ENCODE results near the gene TBC1D32. TPM values are rescaled to one million over a fixed set of nuclear protein-coding genes. Genes with fewer than 3 reads are reported as not detected.

TBC1D32 gene
- total and polyA plus RNA-seq, 4 donors = 1.2 to 31.7 (median 3.7) TPM

- WGBS, 2 donors = 89 to 93% methylated on average over 2 of the region's 2 CpGs
- Histone ChIP-seq H3K36me3 (ENCODE audit: control insufficient read depth in 4 of 4, insufficient read depth in 4 of 4, low read length in 4 of 4) (no peaks in the 10 kb centered on the region), H3K9me3 (ENCODE audit: control insufficient read depth in 4 of 4, insufficient read depth in 3 of 4, low read length in 3 of 4) (peaks cover 0 to 5% (median 1%) of the 10 kb centered on the region in 4 donors), H3K4me1 (ENCODE audit: control insufficient read depth in 5 of 5, insufficient read depth in 5 of 5, low read length in 5 of 5) (no peaks in the 10 kb centered on the region), H3K27ac (ENCODE audit: low read depth in 1 of 2, low read length in 1 of 2) (no peak overlapping the region), H3K27me3 (ENCODE audit: control insufficient read depth in 3 of 3, insufficient read depth in 3 of 3, low read length in 2 of 3) (no peaks in the 10 kb centered on the region), H3K4me3 (no peak overlapping the region), H3K9ac (ENCODE audit: insufficient read depth in 1 of 2, low read length in 2 of 2) (no peak overlapping the region)
- DNase-seq (no peak), ATAC-seq (ENCODE audit: insufficient read depth, low FRiP score) (no peak)
- TF ChIP-seq CTCF (IDR thresholded peaks at IDR 0.05; ENCODE audit: control extremely low read depth, extremely low read depth) = no peak
These were observed 190.8 kb downstream of the TBC1D32 start for GRCh38 chr6:121143476-121143875.

GRCh38 chr6:121142093-121142492, 192.2 kb downstream of the TBC1D32 start:
- Histone ChIP-seq H3K27ac (ENCODE audit: low read depth in 1 of 2, low read length in 1 of 2) (no peak overlapping the region), H3K4me1 (ENCODE audit: control insufficient read depth in 5 of 5, insufficient read depth in 5 of 5, low read length in 5 of 5) (no peaks in the 10 kb centered on the region), H3K36me3 (ENCODE audit: control insufficient read depth in 4 of 4, insufficient read depth in 4 of 4, low read length in 4 of 4) (no peaks in the 10 kb centered on the region), H3K4me3 (no peak overlapping the region), H3K9ac (ENCODE audit: insufficient read depth in 1 of 2, low read length in 2 of 2) (no peak overlapping the region), H3K27me3 (ENCODE audit: control insufficient read depth in 3 of 3, insufficient read depth in 3 of 3, low read length in 2 of 3) (no peaks in the 10 kb centered on the region), H3K9me3 (ENCODE audit: control insufficient read depth in 4 of 4, insufficient read depth in 3 of 4, low read length in 3 of 4) (peaks cover 0 to 5% (median 1%) of the 10 kb centered on the region in 4 donors)
- 97 to 98% methylated on average over 6 of the region's 6 CpGs for WGBS, 2 donors
- ATAC-seq (ENCODE audit: insufficient read depth, low FRiP score) (no peak), DNase-seq (no peak)
- no peak for TF ChIP-seq CTCF (IDR thresholded peaks at IDR 0.05; ENCODE audit: control extremely low read depth, extremely low read depth)

GRCh38 chr6:121135425-121135824, 198.9 kb downstream of the TBC1D32 start:
- H3K27ac ChIP-seq (ENCODE audit: low read depth in 1 of 2, low read length in 1 of 2) = no peak overlapping the region
- DNase-seq = no peak
- H3K9ac ChIP-seq (ENCODE audit: insufficient read depth in 1 of 2, low read length in 2 of 2) = no peak overlapping the region
- no peak for ATAC-seq (ENCODE audit: insufficient read depth, low FRiP score)
- no peaks in the 10 kb centered on the region for H3K27me3 ChIP-seq (ENCODE audit: control insufficient read depth in 3 of 3, insufficient read depth in 3 of 3, low read length in 2 of 3)
- H3K9me3 ChIP-seq (ENCODE audit: control insufficient read depth in 4 of 4, insufficient read depth in 3 of 4, low read length in 3 of 4) = no peaks in the 10 kb centered on the region
- H3K36me3 ChIP-seq (ENCODE audit: control insufficient read depth in 4 of 4, insufficient read depth in 4 of 4, low read length in 4 of 4) = no peaks in the 10 kb centered on the region
- no peaks in the 10 kb centered on the region for H3K4me1 ChIP-seq (ENCODE audit: control insufficient read depth in 5 of 5, insufficient read depth in 5 of 5, low read length in 5 of 5)
- no peak for TF ChIP-seq CTCF (IDR thresholded peaks at IDR 0.05; ENCODE audit: control extremely low read depth, extremely low read depth)
- H3K4me3 ChIP-seq = no peak overlapping the region

GRCh38 chr6:121134922-121135321, 199.4 kb downstream of the TBC1D32 start:
- DNase-seq (no peak), ATAC-seq (ENCODE audit: insufficient read depth, low FRiP score) (no peak)
- Histone ChIP-seq H3K9me3 (ENCODE audit: control insufficient read depth in 4 of 4, insufficient read depth in 3 of 4, low read length in 3 of 4) (no peaks in the 10 kb centered on the region), H3K36me3 (ENCODE audit: control insufficient read depth in 4 of 4, insufficient read depth in 4 of 4, low read length in 4 of 4) (no peaks in the 10 kb centered on the region), H3K9ac (ENCODE audit: insufficient read depth in 1 of 2, low read length in 2 of 2) (no peak overlapping the region), H3K27ac (ENCODE audit: low read depth in 1 of 2, low read length in 1 of 2) (no peak overlapping the region), H3K27me3 (ENCODE audit: control insufficient read depth in 3 of 3, insufficient read depth in 3 of 3, low read length in 2 of 3) (no peaks in the 10 kb centered on the region), H3K4me3 (no peak overlapping the region), H3K4me1 (ENCODE audit: control insufficient read depth in 5 of 5, insufficient read depth in 5 of 5, low read length in 5 of 5) (no peaks in the 10 kb centered on the region)
- TF ChIP-seq CTCF (IDR thresholded peaks at IDR 0.05; ENCODE audit: control extremely low read depth, extremely low read depth) = no peak

Data from lung (tissue), 12 donors.